HCT116 (cell line): ENCODE measurements around the gene AARS1. TPM values are rescaled to one million over a fixed set of nuclear protein-coding genes. Genes with fewer than 3 reads are reported as not detected.
"Not testable (repeated sequence)": the region's sequence is repeated elsewhere in the genome, so short reads cannot be mapped to it uniquely, and the experiment has no call there.

Source experiments
- ATAC-seq: fragments of 200-7000 bp; cut with Tn5 transposase; 2 replicates; pipeline ENCODE4 v1.9.1; 2020; ENCODE audit warnings: mild to moderate bottlenecking, moderate library complexity
- BruUV-seq: library from RNA; stranded (reverse); fragments of 400-500 nt; replicated peaks from 2 replicates; lab custom pipeline; 2021; lab: Mats Ljungman, UMichigan
- CTCF ChIA-PET: fragments of 300-600 bp; sonication (Branson Sonifier 250); formaldehyde crosslinking; loops from one replicate; lab custom pipeline; 2021; ENCODE audit warnings: antibody characterized with exemption; lab: Charles Lee
- POLR2A ChIA-PET: fragments of 300-600, 350-600 bp; sonication (Branson Sonifier 250); formaldehyde crosslinking; loops from one replicate; lab custom pipeline; 2021; ENCODE audit warnings: antibody characterized with exemption; lab: Charles Lee
- RAD21 ChIA-PET, 2 experiments: fragments of 300-600 bp; sonication (Branson Sonifier 250); formaldehyde crosslinking; loops; one replicate each; lab custom pipeline; 2023; ENCODE audit warnings: low total read pairs in 2 of 2; ENCODE audit not compliant: uncharacterized antibody in 2 of 2, unreplicated experiment in 2 of 2, low non-redundant PET in 1 of 2; lab: Charles Lee
- DNase-seq: peaks from one replicate; pipeline ENCODE4 v3.0.0-alpha.2; 2010; ENCODE audit warnings: low read depth, low spot score
- H2AFZ ChIP-seq: fragments of 200-600 bp; shearing (Covaris generic), sonication (generic); 2 replicates; pipeline ENCODE4 v1.6.1; 2017; ENCODE audit warnings: low read depth, mixed run types, mixed read lengths, antibody characterized with exemption, low read length; ENCODE audit not compliant: poor library complexity, severe bottlenecking
- H3K27ac ChIP-seq: 2 replicates; pipeline ENCODE4 v1.5.1; 2012; ENCODE audit warnings: low read depth, low read length
- H3K27me3 ChIP-seq: fragments of 200-600 bp; sonication (generic); 2 replicates; pipeline ENCODE4 v1.6.1; 2016; ENCODE audit warnings: mixed run types, low read length, mixed read lengths; ENCODE audit not compliant: insufficient read depth
- H3K36me3 ChIP-seq, 2 experiments: fragments of 200-500 bp in 1 of 2; fragments of 200-600 bp in 1 of 2; sonication (Bioruptor generic) in 1 of 2; sonication (generic) in 1 of 2; 2 replicates each; pipeline versions ENCODE4 v1.5.1 to v1.6.1; 2014 to 2016; ENCODE audit warnings: low read length in 2 of 2, inconsistent platforms in 1 of 2, mixed read lengths in 1 of 2, mixed run types in 1 of 2; ENCODE audit not compliant: insufficient read depth in 2 of 2, control insufficient read depth in 1 of 2
- H3K4me1 ChIP-seq, 2 experiments: fragments of 200-600 bp in 1 of 2; sonication (generic) in 1 of 2; 2 replicates each; pipeline versions ENCODE4 v1.5.1 to v1.6.1; 2012 to 2017; ENCODE audit warnings: low read length in 2 of 2, inconsistent platforms in 1 of 2, mild to moderate bottlenecking in 1 of 2, mixed read lengths in 1 of 2, mixed run types in 1 of 2, moderate library complexity in 1 of 2; ENCODE audit not compliant: insufficient read depth in 2 of 2, control insufficient read depth in 1 of 2
- H3K4me2 ChIP-seq: fragments of 200-600 bp; sonication (generic); 2 replicates; pipeline ENCODE4 v1.6.1; 2017; ENCODE audit warnings: mixed run types, low read length, mixed read lengths
- H3K4me3 ChIP-seq, 2 experiments: fragments of 200-600 bp in 1 of 2; sonication (generic) in 1 of 2; replicated peaks in 1 of 2; 2 replicates each; pipeline ENCODE4 v1.5.1; 2011 to 2016; ENCODE audit warnings: low read length in 2 of 2, control low read depth in 1 of 2, low read depth in 1 of 2, mild to moderate bottlenecking in 1 of 2, mixed read lengths in 1 of 2, mixed run types in 1 of 2
- H3K79me2 ChIP-seq: fragments of 200-600 bp; sonication (generic); 2 replicates; pipeline ENCODE4 v1.6.1; 2017; ENCODE audit warnings: mild to moderate bottlenecking, mixed run types, low read length, moderate library complexity, mixed read lengths; ENCODE audit not compliant: insufficient read depth
- H3K9ac ChIP-seq: fragments of 200-600 bp; sonication (generic); 2 replicates; pipeline ENCODE4 v1.6.1; 2016; ENCODE audit warnings: low read length, mixed read lengths
- H3K9me2 ChIP-seq: fragments of 200-600 bp; sonication (generic), shearing (Covaris generic); 2 replicates; pipeline ENCODE4 v1.6.1; 2017; ENCODE audit warnings: mixed run types, mild to moderate bottlenecking, moderate library complexity; ENCODE audit not compliant: insufficient read depth
- H3K9me3 ChIP-seq, 2 experiments: fragments of 200-500 bp in 1 of 2; fragments of 200-600 bp in 1 of 2; sonication (Bioruptor generic) in 1 of 2; sonication (generic) in 1 of 2; 2 replicates each; pipeline ENCODE4 v1.6.1; 2014 to 2017; ENCODE audit warnings: low read length in 2 of 2, mixed read lengths in 2 of 2, inconsistent platforms in 1 of 2, low read depth in 1 of 2, mild to moderate bottlenecking in 1 of 2, mixed run types in 1 of 2, moderate library complexity in 1 of 2; ENCODE audit not compliant: control insufficient read depth in 1 of 2, insufficient read depth in 1 of 2
- H4K20me1 ChIP-seq: fragments of 200-600 bp; sonication (generic), shearing (Covaris generic); 2 replicates; pipeline ENCODE4 v1.6.1; 2017; ENCODE audit warnings: mixed run types, mild to moderate bottlenecking, moderate library complexity; ENCODE audit not compliant: insufficient read depth
- CBX3 ChIP-seq: IDR thresholded peaks from 2 replicates; pipeline ENCODE4 v1.6.1; 2012; ENCODE audit warnings: low read depth
- ZBTB33 ChIP-seq: IDR thresholded peaks from 2 replicates; pipeline ENCODE4 v1.6.1; 2011; ENCODE audit warnings: mild to moderate bottlenecking, low read length, moderate library complexity; ENCODE audit not compliant: insufficient replicate concordance; ENCODE audit errors: extremely low read depth
- ZNF274 ChIP-seq: fragments of 200-500 bp; sonication (Bioruptor generic); IDR thresholded peaks from 2 replicates; pipeline ENCODE4 v1.6.1; 2014; ENCODE audit warnings: mild to moderate bottlenecking, low read depth, low read length, inconsistent platforms
- intact Hi-C: fragments of 100-400 bp; cut with micrococcal nuclease; formaldehyde crosslinking; loops from 2 replicates; pipeline ENCODE4 v1.10.0; 2022
- total RNA-seq: library from RNA; stranded (reverse); gene quantifications from one replicate; pipeline ENCODE4 v1.2.1, GENCODE V29; 2021; ENCODE audit not compliant: unreplicated experiment

The AARS1 gene
- total RNA-seq, 1 experiment from 2014 or later: 215 TPM

GRCh38 chr16:70269471-70269870, 19.8 kb downstream of the AARS1 start:
- intact Hi-C loops: no loop called here

DNA sequence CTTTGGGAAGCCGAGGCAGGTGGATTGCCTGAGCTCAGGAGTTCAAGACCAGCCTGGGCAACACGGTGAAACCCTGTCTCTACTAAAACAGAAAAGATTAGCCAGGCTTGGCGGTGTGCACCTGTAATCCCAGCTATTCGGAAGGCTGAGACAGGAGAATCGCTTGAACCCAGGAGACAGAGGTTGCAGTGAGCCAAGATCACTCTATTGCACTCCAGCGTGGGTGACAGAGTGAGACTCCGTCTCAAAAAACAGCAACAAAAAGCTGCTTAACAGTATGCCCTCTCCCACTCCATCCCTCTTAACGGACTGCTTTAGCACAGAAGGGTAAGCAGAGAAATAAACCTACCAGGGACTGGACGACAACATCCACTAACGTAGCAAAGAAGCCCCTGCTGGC, 21.4 kb downstream of the AARS1 start:
- ATAC-seq: peak; percentile 43
- H3K9me2 ChIP-seq, H3K27ac ChIP-seq, H3K9me3 ChIP-seq, H2AFZ ChIP-seq, H3K4me2 ChIP-seq, H3K9ac ChIP-seq, H3K4me3 ChIP-seq, RAD21 ChIA-PET, intact Hi-C loops, H4K20me1 ChIP-seq, H3K4me1 ChIP-seq, DNase-seq, BruUV-seq, H3K27me3 ChIP-seq: not testable (repeated sequence)
- ChIA-PET CTCF (interaction anchor here (1.0 to 1.3 kb wide), 3 partner anchors 9 to 18 kb away, joined by 3 to 4 read pairs (median 4); no protein-coding TSS in a partner anchor), POLR2A (interaction anchor here (1.0 to 1.5 kb wide), 2 partner anchors 17 to 21 kb away, joined by 4 read pairs; partner anchors contain the start of gene AARS1)
- peaks cover 11% of the 10 kb centered on the region for H3K79me2 ChIP-seq
- peaks cover 48 to 69% of the 10 kb centered on the region in 2 experiments for H3K36me3 ChIP-seq

More at GRCh38 chr16:70269471-70269870, 19.8 kb downstream of the AARS1 start:
- ChIA-PET CTCF (no interaction called here), RAD21 (no interaction called here), POLR2A (no interaction called here)
- no peak for DNase-seq
- Histone ChIP-seq H3K27me3 (no peaks in the 10 kb centered on the region), H4K20me1 (no peaks in the 10 kb centered on the region), H3K4me2 (no peak overlapping the region), H3K9me3 (no peaks in the 10 kb centered on the region), H3K27ac (no peak overlapping the region), H3K79me2 (peaks cover 15% of the 10 kb centered on the region), H3K9me2 (no peaks in the 10 kb centered on the region), H3K4me3 (no peak overlapping the region), H3K4me1 (no peaks in the 10 kb centered on the region), H2AFZ (no peak overlapping the region), H3K36me3 (peaks cover 44 to 62% of the 10 kb centered on the region in 2 experiments), H3K9ac (no peak overlapping the region)
- TF ChIP-seq CBX3: no peak
- no peak for TF ChIP-seq ZBTB33
- TF ChIP-seq ZNF274: no peak
- no TSS peak for BruUV-seq
- no peak for ATAC-seq
